Kidney (tissue), 22 donors: ENCODE measurements around the gene DKK1. TPM values are rescaled to one million over a fixed set of nuclear protein-coding genes. Genes with fewer than 3 reads are reported as not detected.
A peak's percentile ranks its signal among the peaks of the same experiment; 100 is the strongest.

Experiments used
- DNase-seq, 5 donors: peaks; one replicate each; pipeline ENCODE4 v3.0.0-alpha.2; 2013 to 2020
- FAIRE-seq: peaks from 2 replicates; lab custom pipeline; 2012; peaks lifted over from hg19 to GRCh38; lab: Jason Lieb, UNC
- H3K27ac ChIP-seq, 2 donors: one replicate each; pipeline ENCODE4 v1.7.0; 2013; ENCODE audit warnings: low read depth in 2 of 2, low read length in 2 of 2, inconsistent platforms in 1 of 2
- H3K27me3 ChIP-seq: one replicate; pipeline ENCODE4 v1.7.1; 2013; ENCODE audit warnings: low read length, inconsistent platforms; ENCODE audit not compliant: control insufficient read depth, insufficient read depth
- H3K36me3 ChIP-seq, 3 donors: one replicate each; pipeline versions ENCODE4 v1.7.0 to v1.7.1; 2013; ENCODE audit warnings: low read length in 3 of 3, control low read depth in 1 of 3, inconsistent platforms in 1 of 3; ENCODE audit not compliant: insufficient read depth in 3 of 3, control insufficient read depth in 2 of 3
- H3K4me1 ChIP-seq, 3 donors: one replicate each; pipeline versions ENCODE4 v1.7.0 to v1.7.1; 2013; ENCODE audit warnings: low read length in 3 of 3, inconsistent platforms in 1 of 3, low read depth in 1 of 3; ENCODE audit not compliant: control insufficient read depth in 2 of 3, insufficient read depth in 2 of 3
- H3K4me3 ChIP-seq, 3 donors: one replicate each; pipeline versions ENCODE4 v1.7.0 to v1.8.1; 2013; ENCODE audit warnings: low read length in 3 of 3, control low read depth in 1 of 3, inconsistent platforms in 1 of 3
- H3K9ac ChIP-seq, 3 donors: one replicate each; pipeline versions ENCODE4 v1.7.0 to v1.7.1; 2013; ENCODE audit warnings: low read length in 3 of 3, control low read depth in 1 of 3, inconsistent platforms in 1 of 3
- H3K9me3 ChIP-seq, 3 donors: one replicate each; pipeline versions ENCODE4 v1.7.0 to v1.7.1; 2013; ENCODE audit warnings: low read length in 3 of 3, control low read depth in 1 of 3, inconsistent platforms in 1 of 3; ENCODE audit not compliant: control insufficient read depth in 2 of 3, insufficient read depth in 1 of 3
- intact Hi-C: fragments of 100-400 bp; cut with DNase I; formaldehyde crosslinking; loops from one replicate; pipeline ENCODE4 v1.11.1; 2022
- long read RNA-seq, 10 donors: library from polyadenylated mRNA in 1 of 10; unstranded in 1 of 10; transcript quantifications; one replicate each; pipeline ENCODE4 v2.0.0 and lab custom pipeline, GENCODE V29; 2021 to 2026
- polyA plus RNA-seq: library from polyadenylated mRNA; stranded (reverse); fragments of 350-450 nt; fragmentation: Illumina TruSeq; extraction: RNeasy Lipid Tissue Mini Kit (QIAGEN cat#74804); gene quantifications from one replicate; pipeline ENCODE4 v1.2.3, GENCODE V29; 2014; ENCODE audit warnings: low read depth, low replicate concordance; ENCODE audit not compliant: insufficient read depth
- total RNA-seq: library from RNA; stranded (reverse); fragmentation: NEBNext Ultra II Directional; extraction: Animal tissue kit (Norgen Biotek cat#: 25700); gene quantifications from one replicate; pipeline ENCODE4 v1.2.1, GENCODE V29; 2021
- TF ChIP-seq, protein P1 (sequence below): IDR thresholded peaks from 3 replicates; pipeline ENCODE4 v1.5.1; 2012; ENCODE audit warnings: mild to moderate bottlenecking, moderate library complexity, borderline replicate concordance; ENCODE audit not compliant: insufficient read depth; ENCODE audit errors: extremely low read depth
- donor health status: control.
- donor health status: control.
- donor health status: control.
- donor health status: control.
- donor health status: control.
- donor health status: DM: yes; HTN: yes; CAD: no.
- donor health status: Normal renal cell carcinoma (clear cell type).

DKK1 gene, protein sequence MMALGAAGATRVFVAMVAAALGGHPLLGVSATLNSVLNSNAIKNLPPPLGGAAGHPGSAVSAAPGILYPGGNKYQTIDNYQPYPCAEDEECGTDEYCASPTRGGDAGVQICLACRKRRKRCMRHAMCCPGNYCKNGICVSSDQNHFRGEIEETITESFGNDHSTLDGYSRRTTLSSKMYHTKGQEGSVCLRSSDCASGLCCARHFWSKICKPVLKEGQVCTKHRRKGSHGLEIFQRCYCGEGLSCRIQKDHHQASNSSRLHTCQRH
- total RNA-seq (1.5 TPM), polyA plus RNA-seq (not detected)
- long read RNA-seq, donor 1, transcript DKK1-201 (4 exons, 1,790 nt) = major isoform, 13 of 13 reads
- long read RNA-seq, donor 1, partial matches to known transcripts = 0 of 13 reads
- long read RNA-seq, donor 1, other reads (novel, unspliced or antisense) = 0 of 13 reads
- long read RNA-seq, donor 2, transcript DKK1-201 (4 exons, 1,790 nt) = major isoform, 7 of 7 reads
- long read RNA-seq, donor 2, partial matches to known transcripts = 0 of 7 reads
- long read RNA-seq, donor 2, other reads (novel, unspliced or antisense) = 0 of 7 reads
- long read RNA-seq, donor 3, transcript DKK1-201 (4 exons, 1,790 nt) = major isoform, 13 of 13 reads
- long read RNA-seq, donor 3, partial matches to known transcripts = 0 of 13 reads
- long read RNA-seq, donor 3, other reads (novel, unspliced or antisense) = 0 of 13 reads
- long read RNA-seq, donor 4, transcript DKK1-201 (4 exons, 1,790 nt) = major isoform, 16 of 16 reads
- long read RNA-seq, donor 4, partial matches to known transcripts = 0 of 16 reads
- long read RNA-seq, donor 4, other reads (novel, unspliced or antisense) = 0 of 16 reads
- long read RNA-seq, donor 5 = 0 reads
- long read RNA-seq, donor 6, transcript DKK1-201 (4 exons, 1,790 nt) = major isoform, 20 of 20 reads
- long read RNA-seq, donor 6, partial matches to known transcripts = 0 of 20 reads
- long read RNA-seq, donor 6, other reads (novel, unspliced or antisense) = 0 of 20 reads
- long read RNA-seq, donor 7 = 0 reads
- long read RNA-seq, donor 8, transcript DKK1-201 (4 exons, 1,790 nt) = major isoform, 16 of 16 reads
- long read RNA-seq, donor 8, partial matches to known transcripts = 0 of 16 reads
- long read RNA-seq, donor 8, other reads (novel, unspliced or antisense) = 0 of 16 reads
- long read RNA-seq, donor 9, transcript DKK1-201 (4 exons, 1,790 nt) = major isoform, 9 of 17 reads
- long read RNA-seq, donor 9, partial matches to known transcripts = 8 of 17 reads
- long read RNA-seq, donor 9, other reads (novel, unspliced or antisense) = 0 of 17 reads
- long read RNA-seq, donor 10, transcript DKK1-201 (4 exons, 1,790 nt) = major isoform, 21 of 21 reads
- long read RNA-seq, donor 10, partial matches to known transcripts = 0 of 21 reads
- long read RNA-seq, donor 10, other reads (novel, unspliced or antisense) = 0 of 21 reads

GRCh38 chr10:52313933-52314821, at the start of gene DKK1:
Gene DKK1, plus strand, starts transcription at chr10:52314281. Its CDS starts 154 bp downstream, at chr10:52314435.
- Histone ChIP-seq H3K27me3 (peaks cover 5% of the 10 kb centered on the region), H3K4me1 (peaks cover 0 to 8% (median 6%) of the 10 kb centered on the region in 3 donors), H3K9ac (peak within 1 kb of the TSS in 1 of 3 donors; percentile 52), H3K36me3 (no peaks in the 10 kb centered on the region), H3K9me3 (no peaks in the 10 kb centered on the region), H3K4me3 (peak within 1 kb of the TSS; percentile 51 to 76 (median 52)), H3K27ac (no peak within 1 kb of the TSS)
- TF ChIP-seq, protein P1, sequence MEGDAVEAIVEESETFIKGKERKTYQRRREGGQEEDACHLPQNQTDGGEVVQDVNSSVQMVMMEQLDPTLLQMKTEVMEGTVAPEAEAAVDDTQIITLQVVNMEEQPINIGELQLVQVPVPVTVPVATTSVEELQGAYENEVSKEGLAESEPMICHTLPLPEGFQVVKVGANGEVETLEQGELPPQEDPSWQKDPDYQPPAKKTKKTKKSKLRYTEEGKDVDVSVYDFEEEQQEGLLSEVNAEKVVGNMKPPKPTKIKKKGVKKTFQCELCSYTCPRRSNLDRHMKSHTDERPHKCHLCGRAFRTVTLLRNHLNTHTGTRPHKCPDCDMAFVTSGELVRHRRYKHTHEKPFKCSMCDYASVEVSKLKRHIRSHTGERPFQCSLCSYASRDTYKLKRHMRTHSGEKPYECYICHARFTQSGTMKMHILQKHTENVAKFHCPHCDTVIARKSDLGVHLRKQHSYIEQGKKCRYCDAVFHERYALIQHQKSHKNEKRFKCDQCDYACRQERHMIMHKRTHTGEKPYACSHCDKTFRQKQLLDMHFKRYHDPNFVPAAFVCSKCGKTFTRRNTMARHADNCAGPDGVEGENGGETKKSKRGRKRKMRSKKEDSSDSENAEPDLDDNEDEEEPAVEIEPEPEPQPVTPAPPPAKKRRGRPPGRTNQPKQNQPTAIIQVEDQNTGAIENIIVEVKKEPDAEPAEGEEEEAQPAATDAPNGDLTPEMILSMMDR = peak; percentile 28
- DNase-seq (peak; percentile 67 to 80 (median 74)), FAIRE-seq (no peak)
- intact Hi-C loops = no loop called here

DNA sequence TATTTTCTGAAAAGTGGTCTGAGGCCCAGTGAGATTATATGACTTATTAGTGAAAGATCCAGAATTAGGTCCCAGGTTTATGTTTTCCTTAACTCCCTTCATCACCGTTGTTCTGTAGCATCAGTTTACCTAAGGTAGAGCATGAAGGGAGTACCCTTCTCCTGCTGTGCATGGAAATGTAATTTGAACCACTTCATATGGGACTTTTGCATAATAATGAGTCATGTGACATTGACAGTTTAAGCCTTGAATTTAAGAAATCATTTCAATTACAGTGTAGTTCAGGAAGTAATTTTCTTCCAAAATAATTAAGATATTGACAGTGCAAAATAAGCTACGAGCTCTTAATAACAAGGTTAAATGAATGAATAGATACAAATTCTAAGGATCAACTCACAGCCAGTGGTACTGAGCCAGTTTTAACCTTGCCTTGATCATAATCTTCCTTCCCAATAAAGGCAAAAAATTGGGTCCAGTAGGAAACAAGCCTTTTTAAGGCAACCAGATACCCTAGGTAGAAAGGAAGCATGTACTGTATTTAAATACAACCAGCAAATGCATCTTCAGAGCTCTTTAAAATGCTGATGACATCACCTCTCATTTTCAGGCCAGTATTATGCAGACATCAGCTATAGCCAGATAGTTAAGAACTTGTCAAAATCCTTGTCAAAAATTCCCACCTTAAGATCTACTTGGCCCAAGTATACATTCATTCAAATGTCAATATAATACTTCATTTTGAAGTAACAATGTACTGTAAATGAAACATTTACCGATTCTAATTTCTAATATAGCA, 48.8 kb upstream of the DKK1 start:
- TF ChIP-seq, protein P1 = no peak
- no peak for DNase-seq
- intact Hi-C loops = no loop called here
- Histone ChIP-seq H3K4me3 (no peak overlapping the region), H3K4me1 (no peaks in the 10 kb centered on the region), H3K9ac (no peak overlapping the region), H3K36me3 (no peaks in the 10 kb centered on the region), H3K27me3 (no peaks in the 10 kb centered on the region), H3K9me3 (no peaks in the 10 kb centered on the region), H3K27ac (no peak overlapping the region)
- FAIRE-seq = no peak
